DMS79 (cell line): ENCODE measurements around the gene POU4F2.

Source experiments
- DNase-seq: peaks from one replicate; lab custom pipeline; 2025; lab: John Stamatoyannopoulos, UW

The POU4F2 gene, protein sequence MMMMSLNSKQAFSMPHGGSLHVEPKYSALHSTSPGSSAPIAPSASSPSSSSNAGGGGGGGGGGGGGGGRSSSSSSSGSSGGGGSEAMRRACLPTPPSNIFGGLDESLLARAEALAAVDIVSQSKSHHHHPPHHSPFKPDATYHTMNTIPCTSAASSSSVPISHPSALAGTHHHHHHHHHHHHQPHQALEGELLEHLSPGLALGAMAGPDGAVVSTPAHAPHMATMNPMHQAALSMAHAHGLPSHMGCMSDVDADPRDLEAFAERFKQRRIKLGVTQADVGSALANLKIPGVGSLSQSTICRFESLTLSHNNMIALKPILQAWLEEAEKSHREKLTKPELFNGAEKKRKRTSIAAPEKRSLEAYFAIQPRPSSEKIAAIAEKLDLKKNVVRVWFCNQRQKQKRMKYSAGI

DNA sequence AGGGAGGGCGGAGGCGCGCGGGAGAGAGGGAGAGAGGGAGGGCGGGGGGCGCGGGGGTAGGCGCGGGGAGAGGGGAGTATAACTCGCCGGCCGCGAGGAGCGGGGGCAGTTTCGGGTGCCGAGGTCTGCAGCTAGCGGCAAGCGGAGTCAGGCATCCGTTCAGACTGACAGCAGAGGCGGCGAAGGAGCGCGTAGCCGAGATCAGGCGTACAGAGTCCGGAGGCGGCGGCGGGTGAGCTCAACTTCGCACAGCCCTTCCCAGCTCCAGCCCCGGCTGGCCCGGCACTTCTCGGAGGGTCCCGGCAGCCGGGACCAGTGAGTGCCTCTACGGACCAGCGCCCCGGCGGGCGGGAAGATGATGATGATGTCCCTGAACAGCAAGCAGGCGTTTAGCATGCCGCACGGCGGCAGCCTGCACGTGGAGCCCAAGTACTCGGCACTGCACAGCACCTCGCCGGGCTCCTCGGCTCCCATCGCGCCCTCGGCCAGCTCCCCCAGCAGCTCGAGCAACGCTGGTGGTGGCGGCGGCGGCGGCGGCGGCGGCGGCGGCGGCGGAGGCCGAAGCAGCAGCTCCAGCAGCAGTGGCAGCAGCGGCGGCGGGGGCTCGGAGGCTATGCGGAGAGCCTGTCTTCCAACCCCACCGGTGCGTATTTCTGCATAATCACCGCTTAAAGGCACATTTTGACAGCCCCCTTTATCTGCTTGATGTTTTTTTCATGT is at the start of gene POU4F2:
Gene POU4F2, plus strand, starts transcription at position 108 of the 720 bp plus-strand sequence. Its CDS starts 248 bp downstream, at position 356.
- no peak for DNase-seq

DNA sequence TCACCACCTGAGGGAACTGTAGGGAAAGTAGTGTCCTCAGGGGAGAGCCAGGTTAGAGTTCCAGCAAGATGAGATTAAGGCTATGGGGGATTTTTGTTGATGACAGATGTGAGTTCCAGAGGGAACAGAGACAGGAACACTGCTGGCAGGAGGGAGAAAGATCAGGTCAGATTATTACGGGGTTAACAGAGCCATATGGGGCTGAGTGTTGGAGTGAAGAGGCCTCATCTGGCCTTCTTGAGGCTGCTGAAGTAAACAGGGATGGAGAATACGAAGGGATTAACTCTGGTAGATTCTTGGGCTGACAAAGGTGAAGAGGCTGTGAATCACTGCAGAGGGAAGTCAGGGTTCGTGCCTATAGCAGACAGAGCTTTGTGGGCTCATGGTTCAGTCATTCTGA is 47.9 kb upstream of the POU4F2 start:
- DNase-seq = no peak

DNA sequence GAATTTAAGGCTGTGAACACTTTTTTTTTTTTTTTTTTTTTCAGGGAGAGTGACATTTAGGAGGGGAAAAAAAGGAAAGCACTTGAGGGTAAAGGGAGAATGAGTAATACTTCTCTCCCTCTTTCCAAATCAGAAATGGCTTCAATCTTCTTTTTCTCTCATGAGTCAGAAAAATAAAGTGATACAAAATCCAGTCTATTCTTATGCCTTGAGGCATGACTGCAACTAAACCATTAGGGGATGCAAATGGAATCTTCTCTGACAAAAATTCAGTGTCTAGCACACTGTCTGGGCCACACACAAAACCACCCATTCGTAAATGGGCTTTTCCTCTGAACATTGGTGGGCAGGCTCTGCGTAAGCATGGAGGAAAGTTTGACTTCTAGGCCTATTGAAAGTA is 46.7 kb upstream of the POU4F2 start:
- no peak for DNase-seq

DNA sequence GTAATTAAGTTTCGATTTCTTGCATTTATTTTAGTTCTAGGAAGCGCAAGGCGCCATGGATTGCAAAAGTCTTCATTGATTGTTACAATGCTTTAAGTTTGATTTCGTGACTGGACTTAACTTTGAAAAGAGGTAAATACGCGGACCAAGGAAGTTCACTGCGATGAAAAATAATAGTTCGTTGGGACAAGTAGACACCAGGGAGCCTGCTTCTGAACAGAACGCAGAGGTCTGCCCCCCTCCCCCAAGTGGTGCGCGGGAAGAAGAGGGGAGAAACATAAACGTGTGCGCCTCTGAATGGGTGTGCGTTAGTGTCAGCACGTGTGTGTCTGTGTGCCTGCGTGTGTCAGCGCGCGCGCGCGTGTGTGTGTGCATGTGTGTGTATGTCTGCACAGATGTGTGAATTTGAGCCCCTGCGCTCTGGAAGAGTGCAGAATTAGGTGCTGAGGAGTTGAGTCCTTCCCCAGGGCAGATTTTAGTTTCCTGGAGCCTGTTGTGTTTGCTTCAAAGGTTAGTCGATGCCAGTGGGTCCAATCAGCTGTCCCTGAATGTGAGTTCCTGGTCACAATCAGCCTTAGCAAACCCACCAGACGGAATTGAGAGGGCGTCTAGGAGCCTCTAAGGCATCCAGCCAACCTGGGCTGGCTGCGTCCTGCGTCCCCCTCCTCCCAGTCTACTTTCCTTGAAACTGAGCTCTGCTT is 5.8 kb upstream of the POU4F2 start:
- no peak for DNase-seq

DNA sequence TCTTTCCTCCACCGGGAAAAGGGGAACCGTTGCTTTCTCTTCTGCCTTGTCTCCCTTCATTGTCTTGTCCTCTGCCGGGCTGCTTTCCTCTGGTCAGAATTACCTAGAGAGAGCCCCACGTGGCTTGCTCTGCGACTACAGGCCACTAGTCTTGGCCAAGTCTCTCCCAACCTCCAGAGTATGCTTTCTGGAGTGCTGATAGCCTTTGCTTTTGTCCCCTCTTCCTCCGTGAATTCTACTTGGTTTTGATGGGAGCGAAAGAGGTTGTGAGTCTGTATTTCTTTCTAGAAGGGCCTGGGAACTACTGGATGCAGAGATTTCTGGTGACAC is 5.3 kb upstream of the POU4F2 start:
- no peak for DNase-seq

DNA sequence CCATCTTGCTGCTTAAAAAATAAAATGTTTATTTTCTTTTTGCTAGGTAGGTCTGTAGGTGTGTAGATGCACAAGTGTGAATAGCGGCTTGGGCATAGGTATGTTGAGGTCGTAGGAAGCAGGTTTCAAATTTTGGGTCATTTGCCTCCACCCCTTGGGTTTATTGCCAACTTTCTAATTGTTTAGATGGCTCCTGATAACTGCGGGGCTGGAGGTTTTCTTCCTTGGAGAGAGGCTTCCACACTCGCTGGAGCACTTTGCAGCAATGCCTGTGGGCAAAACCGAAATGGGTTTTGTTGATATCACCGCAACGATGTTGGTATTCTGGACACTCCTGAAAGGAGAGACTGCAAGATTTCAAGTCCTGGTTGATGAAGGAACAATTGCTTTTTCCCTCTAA is 3.9 kb upstream of the POU4F2 start:
- no peak for DNase-seq

DNA sequence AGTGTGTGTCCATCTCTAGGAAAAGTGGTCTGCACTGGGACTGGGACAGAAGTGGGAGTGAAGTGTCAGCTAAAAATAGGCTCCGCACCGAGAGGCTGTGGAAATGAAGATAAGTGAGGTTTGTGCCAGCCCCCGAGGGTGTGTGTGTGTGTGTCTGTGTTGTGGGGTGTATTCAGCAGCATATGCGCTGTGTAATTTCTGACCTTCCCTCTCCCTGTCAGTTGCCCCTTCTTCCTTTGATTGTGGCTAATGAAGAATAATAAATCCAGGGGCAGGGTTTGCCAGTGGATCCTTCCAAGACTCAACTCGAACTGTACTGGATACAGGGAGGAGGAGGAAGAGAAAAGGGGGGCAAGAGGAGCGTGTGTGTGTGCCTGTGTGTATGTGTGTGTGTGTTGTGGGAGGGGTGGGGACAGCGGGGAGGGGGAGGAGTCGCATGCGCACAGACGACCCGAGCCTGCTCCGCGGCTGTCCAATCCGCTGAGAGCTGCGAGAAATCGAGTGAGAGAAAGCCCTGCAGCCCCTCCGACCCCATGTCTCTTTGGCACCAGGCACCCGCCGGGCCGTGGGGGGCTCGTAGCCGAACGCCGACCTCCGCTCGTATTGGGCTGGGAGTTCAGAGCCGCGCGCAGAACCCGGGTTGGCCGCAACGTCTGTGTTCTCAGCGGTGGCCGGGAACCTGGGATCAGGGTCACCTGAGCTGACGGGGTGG is 916 bp upstream of the POU4F2 start:
- no peak for DNase-seq

DNA sequence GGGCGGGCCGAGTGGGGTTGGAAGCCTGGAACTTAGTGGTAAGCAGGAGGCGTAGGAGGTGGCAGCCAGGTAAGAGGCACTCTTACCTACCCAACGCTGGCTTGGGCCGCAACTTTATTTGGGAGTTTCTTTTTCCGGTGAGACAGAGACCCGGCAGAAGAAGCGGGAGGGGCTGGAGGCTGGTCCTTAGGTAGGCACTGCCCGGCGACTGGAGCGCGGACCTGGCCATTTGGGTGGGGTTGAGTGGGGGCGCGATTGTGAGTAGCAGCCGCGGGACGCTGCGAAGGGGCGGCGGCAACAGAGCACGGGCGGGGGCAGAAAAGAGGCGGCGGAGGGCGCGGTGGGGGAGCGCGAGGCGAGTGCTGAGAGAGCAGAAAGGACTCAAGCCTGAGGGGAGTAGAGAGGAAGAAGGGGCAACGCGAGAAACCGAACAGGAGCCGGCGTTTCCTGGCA is 334 bp upstream of the POU4F2 start:
- no peak for DNase-seq

DNA sequence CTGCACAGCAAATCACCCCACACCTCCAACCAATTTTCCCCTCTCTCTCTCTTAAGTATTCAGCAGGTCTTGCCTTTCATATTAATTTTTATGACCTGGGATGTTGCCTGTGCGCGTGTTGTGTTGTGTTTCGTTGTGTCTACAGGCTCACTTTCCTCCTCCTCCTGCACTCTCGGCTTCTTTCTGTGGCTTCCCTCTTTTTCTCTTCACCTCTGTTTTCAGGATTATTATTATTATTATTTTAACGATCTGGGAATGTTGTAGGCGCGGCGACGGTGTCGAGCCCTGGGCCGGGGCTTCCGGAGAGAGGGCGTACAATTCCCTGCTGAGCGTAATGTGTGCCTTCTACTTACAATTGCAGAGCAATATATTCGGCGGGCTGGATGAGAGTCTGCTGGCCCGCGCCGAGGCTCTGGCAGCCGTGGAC is 826 bp downstream of the POU4F2 start:
- DNase-seq = no peak

DNA sequence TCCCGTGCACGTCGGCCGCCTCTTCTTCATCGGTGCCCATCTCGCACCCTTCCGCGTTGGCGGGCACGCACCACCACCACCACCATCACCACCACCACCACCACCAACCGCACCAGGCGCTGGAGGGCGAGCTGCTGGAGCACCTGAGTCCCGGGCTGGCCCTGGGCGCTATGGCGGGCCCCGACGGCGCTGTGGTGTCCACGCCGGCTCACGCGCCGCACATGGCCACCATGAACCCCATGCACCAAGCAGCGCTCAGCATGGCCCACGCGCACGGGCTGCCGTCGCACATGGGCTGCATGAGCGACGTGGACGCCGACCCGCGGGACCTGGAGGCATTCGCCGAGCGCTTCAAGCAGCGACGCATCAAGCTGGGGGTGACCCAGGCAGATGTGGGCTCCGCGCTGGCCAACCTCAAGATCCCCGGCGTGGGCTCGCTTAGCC is 1.4 kb downstream of the POU4F2 start:
- DNase-seq = no peak

DNA sequence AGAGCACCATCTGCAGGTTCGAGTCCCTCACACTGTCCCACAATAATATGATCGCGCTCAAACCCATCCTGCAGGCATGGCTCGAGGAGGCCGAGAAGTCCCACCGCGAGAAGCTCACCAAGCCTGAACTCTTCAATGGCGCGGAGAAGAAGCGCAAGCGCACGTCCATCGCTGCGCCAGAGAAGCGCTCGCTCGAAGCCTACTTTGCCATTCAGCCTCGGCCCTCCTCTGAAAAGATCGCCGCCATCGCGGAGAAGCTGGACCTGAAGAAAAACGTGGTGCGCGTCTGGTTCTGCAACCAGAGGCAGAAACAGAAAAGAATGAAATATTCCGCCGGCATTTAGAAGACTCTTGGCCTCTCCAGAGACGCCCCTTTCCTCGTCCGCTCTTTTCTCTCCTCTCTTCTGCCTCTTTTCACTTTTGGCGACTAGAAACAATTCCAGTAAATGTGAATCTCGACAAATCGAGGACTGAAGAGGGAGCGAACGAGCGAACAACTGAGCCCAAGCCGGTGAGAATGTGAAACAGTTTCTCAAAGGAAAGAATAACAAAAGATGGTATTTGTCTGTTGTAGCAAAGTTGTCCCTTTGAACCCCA is 1.9 kb downstream of the POU4F2 start:
- DNase-seq = no peak

DNA sequence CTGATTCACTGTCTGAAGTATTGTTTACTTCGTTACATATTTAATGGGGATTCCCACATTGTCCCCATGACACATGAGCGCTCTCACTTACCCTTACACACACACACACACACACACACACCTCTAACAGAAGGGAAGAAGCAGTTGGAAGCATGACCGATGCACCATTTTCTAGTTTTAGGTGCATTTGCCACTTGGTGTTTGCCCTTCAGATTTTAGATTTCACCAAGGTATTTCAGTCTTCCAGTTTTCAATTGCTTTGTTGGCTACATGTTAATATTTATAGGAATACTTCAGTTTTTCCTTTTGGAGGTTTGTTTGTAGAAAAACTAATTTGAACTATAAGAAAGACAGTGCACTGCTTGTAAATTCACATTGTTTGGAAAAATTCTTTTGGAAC is 3.1 kb downstream of the POU4F2 start:
- DNase-seq = no peak

DNA sequence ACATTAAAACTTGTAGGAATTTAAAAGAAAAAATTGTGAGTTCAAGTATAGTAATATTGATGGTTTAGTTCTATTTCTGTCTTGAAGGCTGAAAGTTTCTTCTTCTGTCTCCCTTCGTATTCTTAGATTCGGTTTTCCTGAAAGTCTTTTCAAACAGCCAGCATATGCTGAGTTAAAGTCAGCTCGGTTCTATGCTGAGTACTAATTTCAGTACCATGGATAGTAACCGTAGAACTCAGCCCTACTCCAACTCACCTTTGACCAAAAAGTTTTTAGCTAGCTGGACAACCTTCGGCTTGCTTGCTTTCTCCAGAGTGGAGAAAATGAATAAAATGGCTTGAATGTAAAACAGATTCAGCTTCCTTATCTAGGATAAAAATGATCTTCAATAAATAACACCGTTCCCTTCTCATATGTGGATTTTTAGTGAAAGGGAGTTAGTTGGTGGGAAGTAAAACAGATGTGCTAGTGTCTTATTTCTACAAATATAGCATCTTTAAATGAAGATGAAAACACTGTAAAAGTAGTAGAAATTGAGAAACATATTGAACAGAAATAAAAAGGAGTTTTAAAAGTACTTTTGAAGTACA is 5.2 kb downstream of the POU4F2 start:
- no peak for DNase-seq

DNA sequence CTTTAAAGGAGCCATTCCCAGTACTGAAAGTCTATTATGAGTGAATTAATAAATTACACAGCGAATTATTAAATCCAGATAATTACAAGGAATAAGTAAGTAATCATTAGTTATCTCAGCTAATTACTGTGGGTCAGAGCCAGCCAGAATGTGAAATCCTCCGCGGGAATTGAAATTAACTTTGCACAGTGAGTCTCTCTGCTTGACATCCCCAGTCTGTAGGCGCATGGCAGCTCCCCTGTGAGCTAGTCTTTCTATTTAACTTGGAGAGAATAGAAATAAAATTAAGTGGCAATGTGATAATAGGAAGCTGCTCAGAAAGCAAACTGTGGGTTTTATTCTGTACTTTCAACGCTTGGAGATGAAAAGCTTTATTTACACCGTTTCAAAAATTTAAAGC is 7.2 kb downstream of the POU4F2 start:
- DNase-seq = no peak

DNA sequence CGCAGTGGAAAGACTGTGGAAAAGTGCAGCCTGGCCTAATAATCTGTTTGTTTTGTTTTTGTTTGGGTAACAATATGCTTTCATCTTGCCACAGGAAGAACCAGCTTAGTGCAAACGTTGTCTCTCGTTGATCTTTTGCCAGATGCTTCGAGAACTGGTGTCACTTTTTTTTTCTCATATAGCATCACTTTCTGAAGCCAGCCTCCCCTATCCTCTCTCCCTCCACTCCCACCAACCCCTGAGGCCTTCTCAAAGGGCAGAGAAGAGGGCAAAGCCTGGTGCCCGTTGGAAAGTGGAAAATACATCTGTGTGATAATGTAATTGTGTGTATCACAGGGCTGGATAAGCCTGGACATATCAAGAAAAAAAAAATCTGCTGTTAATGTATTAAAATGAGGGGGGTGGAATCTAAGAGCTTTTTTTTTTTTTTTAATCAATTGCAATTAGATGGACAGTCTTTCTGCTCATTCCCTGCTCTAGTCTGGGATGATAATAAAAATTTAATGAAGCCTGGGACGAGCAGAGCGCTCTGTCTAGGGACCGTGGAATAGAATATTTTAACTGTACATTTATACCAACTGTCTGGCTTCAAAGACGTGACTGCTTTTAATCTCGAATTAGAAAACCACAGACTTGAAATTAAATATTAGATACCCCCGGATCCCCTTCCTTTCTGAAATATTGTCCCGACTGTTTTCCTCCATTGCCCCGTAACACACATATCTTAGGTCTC is 8.1 kb downstream of the POU4F2 start:
- no peak for DNase-seq

DNA sequence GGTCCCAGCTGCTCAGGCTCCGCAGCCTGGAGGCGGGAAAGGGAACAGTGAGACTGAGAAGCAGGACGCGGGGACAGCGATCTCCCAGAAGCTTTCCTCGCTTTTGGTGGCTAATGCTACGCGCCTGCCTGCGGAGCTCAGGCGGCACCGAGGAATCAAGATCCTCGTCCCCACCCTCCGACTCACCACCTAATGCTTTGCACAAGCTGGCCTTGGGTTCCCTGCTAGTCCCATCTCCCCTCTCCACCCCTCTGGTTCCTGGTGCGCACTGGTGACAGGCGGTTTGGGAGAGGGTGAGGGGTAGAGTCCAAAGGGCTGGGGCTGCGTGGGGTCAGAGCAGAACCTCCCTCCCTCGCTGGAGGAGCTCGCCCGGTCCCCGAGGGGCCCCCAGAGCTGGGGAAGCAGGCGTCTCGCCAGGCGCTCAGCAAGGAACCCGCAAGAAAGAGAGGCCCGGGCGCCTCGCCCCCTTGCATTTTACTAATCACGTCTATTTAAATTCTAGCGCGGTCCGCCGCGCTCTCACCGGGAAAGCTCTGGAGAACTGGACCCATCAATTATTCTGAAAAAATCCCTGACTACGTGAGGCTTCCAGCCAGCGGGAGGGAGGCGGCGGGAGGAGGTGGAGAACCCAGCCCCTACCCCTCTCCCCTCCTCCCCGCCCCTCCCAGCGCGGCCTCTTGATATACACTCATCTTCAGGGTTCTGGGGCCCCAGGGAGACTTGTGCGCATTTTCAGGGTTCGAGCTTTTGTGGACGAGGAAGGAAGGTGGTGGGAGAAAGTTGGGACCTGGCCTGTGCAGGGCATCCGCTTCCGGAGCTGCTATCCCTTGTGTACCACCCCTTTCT is 9.1 kb downstream of the POU4F2 start:
- DNase-seq = no peak

DNA sequence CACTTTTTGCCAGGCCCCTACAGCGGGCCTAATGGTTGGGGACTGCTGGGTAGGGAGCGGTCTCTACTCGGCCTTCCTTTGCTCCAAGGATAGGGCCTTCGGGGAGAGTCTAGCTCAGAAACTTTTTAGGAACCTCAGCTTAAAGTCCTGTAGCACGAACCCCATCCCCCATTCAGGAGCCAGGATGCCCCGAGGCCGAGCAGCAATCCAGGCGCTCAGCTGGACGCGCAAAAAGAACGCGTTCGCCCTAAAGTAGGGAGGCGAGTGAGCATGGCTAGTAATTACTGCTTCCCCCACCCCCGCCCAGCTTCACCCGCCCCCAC is 9.7 kb downstream of the POU4F2 start:
- DNase-seq = no peak

DNA sequence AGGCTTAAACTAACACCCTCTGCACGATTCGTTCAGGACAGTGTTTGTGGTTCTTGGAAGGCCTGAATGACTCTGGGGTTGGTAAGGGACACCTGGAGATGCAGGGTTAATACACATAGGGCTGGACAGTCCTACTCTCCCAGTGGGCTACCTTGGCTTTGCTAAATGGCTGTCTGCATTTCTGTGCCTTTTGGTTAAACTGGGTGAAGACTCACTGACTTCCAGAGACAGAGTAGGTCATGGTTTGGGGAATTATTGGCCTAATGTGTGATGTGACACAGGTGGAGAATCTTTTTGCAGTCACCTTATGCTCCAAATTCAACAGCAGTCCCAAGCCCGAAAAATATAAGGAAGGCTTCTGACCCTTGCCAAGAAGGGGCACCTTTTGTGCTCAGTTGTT is 10.5 kb downstream of the POU4F2 start:
- DNase-seq = no peak

DNA sequence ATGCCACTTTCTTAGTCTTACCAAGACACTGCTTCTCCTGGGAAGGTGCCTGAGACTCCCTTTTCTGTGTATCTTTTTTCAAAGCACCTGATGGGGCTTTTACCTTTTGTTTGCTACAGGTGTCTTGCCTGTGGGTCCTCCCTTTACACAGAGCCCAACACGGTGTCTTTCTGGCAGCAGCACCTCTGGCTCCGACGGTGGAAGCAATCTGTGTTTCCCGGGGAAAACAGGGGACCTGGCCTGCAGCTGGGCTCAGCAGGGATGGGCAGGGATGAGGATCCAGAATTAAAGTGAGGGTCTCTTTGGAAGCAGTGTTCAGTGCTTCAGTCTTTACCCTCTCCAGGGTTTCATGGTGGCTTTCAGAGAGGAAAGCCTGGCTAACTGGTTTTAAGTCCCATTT is 11.3 kb downstream of the POU4F2 start:
- DNase-seq = no peak
